ENCODE data around the gene BCL6. TPM values are rescaled to one million over a fixed set of nuclear protein-coding genes. Genes with fewer than 3 reads are reported as not detected.
A peak's percentile ranks its signal among the peaks of the same experiment; 100 is the strongest.

BCL6 gene
- total RNA-seq, 4 donors from 2014 or later = 203 to 661 (median 285) TPM

GRCh38 chr3:187739561-187740332 is 5.5 kb downstream of the BCL6 start:
- TF ChIP-seq POLR2AphosphoS5 (IDR thresholded peaks at IDR 0.05) (peak; percentile 41 to 85 (median 60)), POLR2A (IDR thresholded peaks at IDR 0.05) (peak in 1 of 2 donors; percentile 56), EP300 (IDR thresholded peaks at IDR 0.05) (peak; percentile 55), CTCF (IDR thresholded peaks at IDR 0.05) (peak; percentile 98 to 100)
- H3K27ac ChIP-seq = peak overlapping the region; percentile 100
- peak; percentile 92 to 93 for DNase-seq (ENCODE audit: low spot score in 2 of 2)
- H3K4me3 ChIP-seq = peak overlapping the region; percentile 93
- under 1% methylated on average over 26 of the region's 53 CpGs for WGBS
- H3K4me1 ChIP-seq = peaks cover 61% of the 10 kb centered on the region
- no peaks in the 10 kb centered on the region for H3K9me3 ChIP-seq
- H3K36me3 ChIP-seq = peaks cover under 1% of the 10 kb centered on the region
- no peaks in the 10 kb centered on the region for H3K27me3 ChIP-seq

GRCh38 chr3:187739094-187739560 is 6.1 kb downstream of the BCL6 start:
- peak overlapping the region; percentile 100 for H3K27ac ChIP-seq
- no peaks in the 10 kb centered on the region for H3K9me3 ChIP-seq
- 2% methylated on average over 22 of the region's 22 CpGs for WGBS
- no peaks in the 10 kb centered on the region for H3K27me3 ChIP-seq
- H3K36me3 ChIP-seq = peaks cover 6% of the 10 kb centered on the region
- DNase-seq (ENCODE audit: low spot score in 2 of 2) = peak; percentile 86 to 87
- TF ChIP-seq CTCF (IDR thresholded peaks at IDR 0.05) = no peak
- peak in 1 of 3 donors; percentile 86 for TF ChIP-seq POLR2AphosphoS5 (IDR thresholded peaks at IDR 0.05)
- no peak for TF ChIP-seq EP300 (IDR thresholded peaks at IDR 0.05)
- no peak for TF ChIP-seq POLR2A (IDR thresholded peaks at IDR 0.05)
- peaks cover 66% of the 10 kb centered on the region for H3K4me1 ChIP-seq
- H3K4me3 ChIP-seq = peak overlapping the region; percentile 93

- peak; percentile 93 for DNase-seq (ENCODE audit: low spot score in 2 of 2)
- Histone ChIP-seq H3K4me3 (peak overlapping the region; percentile 93), H3K27me3 (no peaks in the 10 kb centered on the region), H3K36me3 (peaks cover 13% of the 10 kb centered on the region), H3K27ac (peak overlapping the region; percentile 100), H3K4me1 (peaks cover 67% of the 10 kb centered on the region), H3K9me3 (no peaks in the 10 kb centered on the region)
- under 1% methylated on average over 30 of the region's 43 CpGs for WGBS
- TF ChIP-seq CTCF (IDR thresholded peaks at IDR 0.05) (peak; percentile 65 to 79), POLR2AphosphoS5 (IDR thresholded peaks at IDR 0.05) (peak in 1 of 3 donors; percentile 20), EP300 (IDR thresholded peaks at IDR 0.05) (no peak), POLR2A (IDR thresholded peaks at IDR 0.05) (peak in 1 of 2 donors; percentile 66)
These were observed 6.8 kb downstream of the BCL6 start for GRCh38 chr3:187738331-187739093.

GRCh38 chr3:187738071-187738330 is 7.3 kb downstream of the BCL6 start:
- peak overlapping the region; percentile 100 for H3K27ac ChIP-seq
- WGBS = 2% methylated on average over 7 of the region's 7 CpGs
- DNase-seq (ENCODE audit: low spot score in 2 of 2) = no peak
- H3K4me3 ChIP-seq = peak overlapping the region; percentile 93
- H3K27me3 ChIP-seq = no peaks in the 10 kb centered on the region
- H3K9me3 ChIP-seq = no peaks in the 10 kb centered on the region
- H3K4me1 ChIP-seq = peaks cover 67% of the 10 kb centered on the region
- no peak for TF ChIP-seq EP300 (IDR thresholded peaks at IDR 0.05)
- peaks cover 18% of the 10 kb centered on the region for H3K36me3 ChIP-seq

GRCh38 chr3:187737368-187738070 is 7.7 kb downstream of the BCL6 start:
- peak; percentile 88 to 89 for DNase-seq (ENCODE audit: low spot score in 2 of 2)
- H3K4me3 ChIP-seq = peak overlapping the region; percentile 93
- peaks cover 63% of the 10 kb centered on the region for H3K4me1 ChIP-seq
- no peaks in the 10 kb centered on the region for H3K27me3 ChIP-seq
- no peaks in the 10 kb centered on the region for H3K9me3 ChIP-seq
- peaks cover 22% of the 10 kb centered on the region for H3K36me3 ChIP-seq
- H3K27ac ChIP-seq = peak overlapping the region; percentile 100
- 4% methylated on average over 33 of the region's 41 CpGs for WGBS
- peak in 1 of 2 donors; percentile 39 for TF ChIP-seq POLR2A (IDR thresholded peaks at IDR 0.05)
- no peak for TF ChIP-seq CTCF (IDR thresholded peaks at IDR 0.05)
- peak in 2 of 3 donors; percentile 35 to 50 for TF ChIP-seq POLR2AphosphoS5 (IDR thresholded peaks at IDR 0.05)
- no peak for TF ChIP-seq EP300 (IDR thresholded peaks at IDR 0.05)
